Measurements from ENCODE around the gene DAPK2.
"Not testable (repeated sequence)": the region's sequence is repeated elsewhere in the genome, so short reads cannot be mapped to it uniquely, and the experiment has no call there.

DAPK2 gene

GRCh38 chr15:64070106-64070505 is 23.8 kb upstream of the DAPK2 start:
- Mint-ChIP-seq H3K9me3 (no peaks in the 10 kb centered on the region), H3K27me3 (ENCODE audit: low read depth) (no peaks in the 10 kb centered on the region), H3K4me1 (ENCODE audit: low read depth) (peaks cover 12% of the 10 kb centered on the region), H3K27ac (no peak overlapping the region), H3K4me3 (no peak overlapping the region), H3K36me3 (ENCODE audit: low read depth) (peaks cover 12% of the 10 kb centered on the region)

GRCh38 chr15:64068133-64068532 is 21.8 kb upstream of the DAPK2 start:
- H3K4me3 Mint-ChIP-seq, result no peak overlapping the region
- H3K9me3 Mint-ChIP-seq, result no peaks in the 10 kb centered on the region
- H3K27me3 Mint-ChIP-seq (ENCODE audit: low read depth), result no peaks in the 10 kb centered on the region
- H3K36me3 Mint-ChIP-seq (ENCODE audit: low read depth), result peaks cover 7% of the 10 kb centered on the region
- H3K27ac Mint-ChIP-seq, result no peak overlapping the region
- H3K4me1 Mint-ChIP-seq (ENCODE audit: low read depth), result peaks cover 10% of the 10 kb centered on the region

GRCh38 chr15:64067564-64068030 is 21.3 kb upstream of the DAPK2 start:
- Mint-ChIP-seq H3K27me3 (ENCODE audit: low read depth) (no peaks in the 10 kb centered on the region), H3K9me3 (no peaks in the 10 kb centered on the region), H3K36me3 (ENCODE audit: low read depth) (peaks cover 3% of the 10 kb centered on the region), H3K27ac (no peak overlapping the region), H3K4me1 (ENCODE audit: low read depth) (peaks cover 10% of the 10 kb centered on the region), H3K4me3 (no peak overlapping the region)

GRCh38 chr15:64066451-64066850 is 20.2 kb upstream of the DAPK2 start:
- H3K27me3 Mint-ChIP-seq (ENCODE audit: low read depth), result no peaks in the 10 kb centered on the region

GRCh38 chr15:64060716-64061115 is 14.4 kb upstream of the DAPK2 start:
- Mint-ChIP-seq H3K4me3 (no peak overlapping the region), H3K4me1 (ENCODE audit: low read depth) (no peaks in the 10 kb centered on the region), H3K36me3 (ENCODE audit: low read depth) (no peaks in the 10 kb centered on the region)

More at GRCh38 chr15:64066451-64066850, 20.2 kb upstream of the DAPK2 start:
- Mint-ChIP-seq H3K36me3 (ENCODE audit: low read depth) (peaks cover 3% of the 10 kb centered on the region), H3K4me3 (no peak overlapping the region), H3K4me1 (ENCODE audit: low read depth) (peaks cover 10% of the 10 kb centered on the region), H3K27ac (no peak overlapping the region), H3K9me3 (no peaks in the 10 kb centered on the region)

GRCh38 chr15:64059104-64059503 is 12.8 kb upstream of the DAPK2 start:
- not testable (repeated sequence) for H3K4me3 Mint-ChIP-seq; H3K36me3 Mint-ChIP-seq (ENCODE audit: low read depth); H3K4me1 Mint-ChIP-seq (ENCODE audit: low read depth)

More at GRCh38 chr15:64060716-64061115, 14.4 kb upstream of the DAPK2 start:
- Mint-ChIP-seq H3K27me3 (ENCODE audit: low read depth) (no peaks in the 10 kb centered on the region), H3K27ac (no peak overlapping the region), H3K9me3 (no peaks in the 10 kb centered on the region)

GRCh38 chr15:64058279-64058678 is 12.0 kb upstream of the DAPK2 start:
- no peak overlapping the region for H3K4me3 Mint-ChIP-seq
- H3K36me3 Mint-ChIP-seq (ENCODE audit: low read depth), result no peaks in the 10 kb centered on the region
- H3K27ac Mint-ChIP-seq, result no peak overlapping the region
- H3K27me3 Mint-ChIP-seq (ENCODE audit: low read depth), result no peaks in the 10 kb centered on the region
- no peaks in the 10 kb centered on the region for H3K9me3 Mint-ChIP-seq
- H3K4me1 Mint-ChIP-seq (ENCODE audit: low read depth), result no peaks in the 10 kb centered on the region

More at GRCh38 chr15:64059104-64059503, 12.8 kb upstream of the DAPK2 start:
- H3K27me3 Mint-ChIP-seq (ENCODE audit: low read depth); H3K9me3 Mint-ChIP-seq; H3K27ac Mint-ChIP-seq: not testable (repeated sequence)

GRCh38 chr15:64053674-64054073 is 7.4 kb upstream of the DAPK2 start:
- not testable (repeated sequence) for H3K36me3 Mint-ChIP-seq (ENCODE audit: low read depth); H3K4me3 Mint-ChIP-seq; H3K9me3 Mint-ChIP-seq; H3K27ac Mint-ChIP-seq; H3K27me3 Mint-ChIP-seq (ENCODE audit: low read depth)
- H3K4me1 Mint-ChIP-seq (ENCODE audit: low read depth), result peaks cover 11% of the 10 kb centered on the region

- no peak overlapping the region for H3K4me3 Mint-ChIP-seq
- peaks cover 2% of the 10 kb centered on the region for H3K27me3 Mint-ChIP-seq (ENCODE audit: low read depth)
- H3K9me3 Mint-ChIP-seq, result no peaks in the 10 kb centered on the region
These were observed 6.7 kb upstream of the DAPK2 start for GRCh38 chr15:64052925-64053491.

GRCh38 chr15:64051407-64052259 is 5.3 kb upstream of the DAPK2 start:
- H3K27me3 Mint-ChIP-seq (ENCODE audit: low read depth), result peaks cover 7% of the 10 kb centered on the region
- peaks cover 1% of the 10 kb centered on the region for H3K36me3 Mint-ChIP-seq (ENCODE audit: low read depth)
- H3K27ac Mint-ChIP-seq, result no peak overlapping the region
- peaks cover 17% of the 10 kb centered on the region for H3K4me1 Mint-ChIP-seq (ENCODE audit: low read depth)
- no peak overlapping the region for H3K4me3 Mint-ChIP-seq
- no peaks in the 10 kb centered on the region for H3K9me3 Mint-ChIP-seq

More at GRCh38 chr15:64052925-64053491, 6.7 kb upstream of the DAPK2 start:
- peaks cover 1% of the 10 kb centered on the region for H3K36me3 Mint-ChIP-seq (ENCODE audit: low read depth)
- H3K27ac Mint-ChIP-seq, result no peak overlapping the region
- peaks cover 13% of the 10 kb centered on the region for H3K4me1 Mint-ChIP-seq (ENCODE audit: low read depth)

- Mint-ChIP-seq H3K27ac (no peak overlapping the region), H3K36me3 (ENCODE audit: low read depth) (peaks cover 1% of the 10 kb centered on the region), H3K9me3 (no peaks in the 10 kb centered on the region), H3K27me3 (ENCODE audit: low read depth) (peaks cover 8% of the 10 kb centered on the region), H3K4me1 (ENCODE audit: low read depth) (peaks cover 19% of the 10 kb centered on the region), H3K4me3 (no peak overlapping the region)
These were observed 4.8 kb upstream of the DAPK2 start for GRCh38 chr15:64051093-64051402.

GRCh38 chr15:64050281-64051092 is 4.2 kb upstream of the DAPK2 start:
- Mint-ChIP-seq H3K4me3 (no peak overlapping the region), H3K27me3 (ENCODE audit: low read depth) (peaks cover 8% of the 10 kb centered on the region), H3K36me3 (ENCODE audit: low read depth) (peaks cover 1% of the 10 kb centered on the region), H3K27ac (peak overlapping the region; percentile 55), H3K9me3 (no peaks in the 10 kb centered on the region), H3K4me1 (ENCODE audit: low read depth) (peaks cover 19% of the 10 kb centered on the region)

GRCh38 chr15:64048781-64049460 is 2.6 kb upstream of the DAPK2 start:
- Mint-ChIP-seq H3K4me3 (no peak overlapping the region), H3K27me3 (ENCODE audit: low read depth) (peaks cover 16% of the 10 kb centered on the region), H3K4me1 (ENCODE audit: low read depth) (peaks cover 25% of the 10 kb centered on the region), H3K27ac (no peak overlapping the region), H3K36me3 (ENCODE audit: low read depth) (peaks cover 1% of the 10 kb centered on the region), H3K9me3 (no peaks in the 10 kb centered on the region)

GRCh38 chr15:64045774-64046420 is 388 bp downstream of the DAPK2 start:
- Mint-ChIP-seq H3K36me3 (ENCODE audit: low read depth) (peaks cover 3% of the 10 kb centered on the region), H3K4me3 (peak overlapping the region; percentile 58), H3K27me3 (ENCODE audit: low read depth) (peaks cover 25% of the 10 kb centered on the region), H3K9me3 (no peaks in the 10 kb centered on the region), H3K27ac (no peak overlapping the region), H3K4me1 (ENCODE audit: low read depth) (peaks cover 23% of the 10 kb centered on the region)

All from T-helper 1 cell treated with Interleukin-12 subunit alpha and Interleukin-12 subunit beta and Interleukin-4 antibody, amounts not matched to agents 30 μg/mL and 1 μg/mL, for 36 hours (primary cell).